GM12878 (cell line): Measurements from ENCODE around the gene MAP1A. TPM values are rescaled to one million over a fixed set of nuclear protein-coding genes. Genes with fewer than 3 reads are reported as not detected.

ENCODE experiments used
- ATAC-seq: fragments of 200-7000 bp; cut with Tn5 transposase; 3 replicates; pipeline ENCODE4 v1.9.1; 2020; ENCODE audit warnings: mild to moderate bottlenecking, moderate library complexity
- BruUV-seq: library from RNA; stranded (reverse); fragments of 400-500 nt; replicated peaks from 2 replicates; lab custom pipeline; 2021; lab: Mats Ljungman, UMichigan
- CTCF ChIA-PET: fragments of 300-600 bp; sonication (Branson Sonifier 250); formaldehyde crosslinking; extraction: SDS; loops from one replicate; lab custom pipeline; 2021; ENCODE audit warnings: inconsistent platforms; lab: Yijun Ruan, JAX
- POLR2A ChIA-PET: fragments of 350-600 bp; formaldehyde crosslinking; extraction: SDS; loops from one replicate; lab custom pipeline; 2021; ENCODE audit warnings: inconsistent platforms; lab: Charles Lee
- RAD21 ChIA-PET: fragments of 300-600 bp; sonication (Branson Sonifier 250); formaldehyde crosslinking; loops from one replicate; lab custom pipeline; 2023; ENCODE audit warnings: antibody characterized with exemption; ENCODE audit not compliant: unreplicated experiment; lab: Charles Lee
- SMC1A ChIA-PET: fragments of 300-600 bp; sonication (Branson Sonifier 250); formaldehyde crosslinking; loops from one replicate; lab custom pipeline; 2023; ENCODE audit not compliant: unreplicated experiment, uncharacterized antibody; lab: Charles Lee
- DNase-seq: peaks from one replicate; pipeline ENCODE4 v3.0.0-alpha.2; 2011; ENCODE audit warnings: low read depth, low spot score
- FAIRE-seq: peaks from 3 replicates; lab custom pipeline; 2011; peaks lifted over from hg19 to GRCh38; lab: Jason Lieb, UNC
- H2AFZ ChIP-seq: 2 replicates; pipeline ENCODE4 v1.6.0; 2011; ENCODE audit warnings: low read depth, low read length, control low read depth; ENCODE audit not compliant: control insufficient read depth
- H3K27ac ChIP-seq: 2 replicates; pipeline ENCODE4 v1.5.1; 2011; ENCODE audit warnings: control low read depth; ENCODE audit not compliant: control insufficient read depth, insufficient read depth
- H3K27me3 ChIP-seq, 2 experiments: replicated peaks in 1 of 2; 2 replicates each; pipeline versions ENCODE4 v1.6.0 to v1.6.1; 2011; ENCODE audit warnings: low read length in 1 of 2; ENCODE audit not compliant: control insufficient read depth in 2 of 2, insufficient read depth in 2 of 2
- H3K36me3 ChIP-seq, 2 experiments: 2 replicates each; pipeline ENCODE4 v1.5.1; 2011; ENCODE audit warnings: low read length in 1 of 2; ENCODE audit not compliant: control insufficient read depth in 2 of 2, insufficient read depth in 2 of 2
- H3K4me1 ChIP-seq: 2 replicates; pipeline ENCODE4 v1.6.1; 2011; ENCODE audit warnings: mild to moderate bottlenecking, low read length, moderate library complexity, mixed read lengths; ENCODE audit not compliant: control insufficient read depth, insufficient read depth
- H3K4me2 ChIP-seq: 2 replicates; pipeline ENCODE4 v1.6.0; 2011; ENCODE audit warnings: control low read depth; ENCODE audit not compliant: control insufficient read depth, insufficient read depth
- H3K4me3 ChIP-seq: fragments of 200-600 bp; sonication (generic); 2 replicates; pipeline ENCODE4 v1.5.1; 2016
- H3K79me2 ChIP-seq: 2 replicates; pipeline ENCODE4 v1.6.0; 2011; ENCODE audit warnings: low read length; ENCODE audit not compliant: control insufficient read depth, insufficient read depth
- H3K9ac ChIP-seq: 2 replicates; pipeline ENCODE4 v1.8.0; 2011; ENCODE audit warnings: low read length, control low read depth, mixed read lengths; ENCODE audit not compliant: control insufficient read depth, insufficient read depth
- H3K9me3 ChIP-seq: replicated peaks from 3 replicates; pipeline ENCODE4 v1.5.1; 2011; ENCODE audit warnings: mild to moderate bottlenecking, low read length; ENCODE audit not compliant: control insufficient read depth, insufficient read depth
- H4K20me1 ChIP-seq: 2 replicates; pipeline ENCODE4 v1.6.0; 2011; ENCODE audit not compliant: control insufficient read depth, insufficient read depth
- ASH2L ChIP-seq: fragments of 300-600, 200-600 bp; sonication (generic); IDR thresholded peaks from 2 replicates; pipeline ENCODE4 v1.6.1; 2017; ENCODE audit warnings: low read depth, mild to moderate bottlenecking, borderline replicate concordance
- CBX3 ChIP-seq: fragments of 200-600 bp; sonication (generic); IDR thresholded peaks from 2 replicates; pipeline ENCODE4 v1.6.1; 2016; ENCODE audit warnings: low read depth, borderline replicate concordance
- GABPA ChIP-seq: IDR thresholded peaks from 2 replicates; pipeline ENCODE4 v1.6.1; 2014; ENCODE audit warnings: antibody characterized with exemption, low read depth, mild to moderate bottlenecking, inconsistent platforms
- IKZF2 ChIP-seq, 2 experiments: fragments of 450-650 bp; IDR thresholded peaks; 2 replicates each; pipeline ENCODE4 v1.6.1; 2017; ENCODE audit warnings: mild to moderate bottlenecking in 2 of 2, moderate library complexity in 2 of 2
- MEF2A ChIP-seq: IDR thresholded peaks from 2 replicates; pipeline ENCODE4 v1.6.1; 2011; ENCODE audit warnings: low read depth, mild to moderate bottlenecking, low read length, moderate library complexity; ENCODE audit not compliant: insufficient read depth
- NRF1 ChIP-seq: conservative IDR thresholded peaks from 2 replicates; pipeline ENCODE4 v1.6.1; 2011; ENCODE audit warnings: mild to moderate bottlenecking, low read depth, low read length, improper control_type of control experiment
- TCF3 ChIP-seq: IDR thresholded peaks from 2 replicates; pipeline ENCODE4 v1.6.1; 2012; ENCODE audit warnings: low read depth, mild to moderate bottlenecking, low read length, borderline replicate concordance; ENCODE audit not compliant: insufficient read depth
- ZNF274 ChIP-seq: IDR thresholded peaks from one replicate; pipeline ENCODE4 v1.8.0; 2011; ENCODE audit not compliant: insufficient read length, insufficient read depth
- WGBS: methylation state at CpG from one replicate; pipeline ENCODE4 v1.1.6; 2016; ENCODE audit warnings: low lambda C conversion rate; ENCODE audit not compliant: insufficient replicate concordance, insufficient coverage; ENCODE audit errors: missing lambda C conversion rate; 5-methylcytosine and 5-hydroxymethylcytosine counted together
- in situ Hi-C: fragments of 300-500 bp; cut with MboI; formaldehyde crosslinking; loops from 9 replicates; pipeline ENCODE4 v1.14.3; 2018; ENCODE audit warnings: mixed read lengths
- intact Hi-C: fragments of 100-400 bp; cut with micrococcal nuclease; formaldehyde crosslinking; loops from one replicate; pipeline ENCODE4 v1.14.2; 2022; ENCODE audit not compliant: unreplicated experiment
- polyA plus RNA-seq, 11 experiments: library from polyadenylated mRNA; depleted of rRNA in 4 of 11; unstranded in 6 of 11; stranded (reverse) in 5 of 11; fragments of >200 nt; fragmentation: Nextera tagmentation in 4 of 11; fragmentation: Illumina TruSeq in 1 of 11; extraction: Ambion mirVana in 4 of 11; extraction: Trizol in 1 of 11; gene quantifications; 1 replicate in 1 of 11; 2 replicates in 10 of 11; pipeline versions ENCODE4 v1.2.1 to v1.2.3, GENCODE V29; 2011 to 2016; ENCODE audit warnings: inconsistent platforms in 2 of 11, missing spikeins in 2 of 11, low read depth in 1 of 11
- total RNA-seq, 4 experiments: library from RNA; depleted of rRNA in 3 of 4; stranded (reverse); fragments of >200 nt in 3 of 4; fragmentation: Illumina TruSeq in 1 of 4; extraction: Trizol in 1 of 4; gene quantifications; 2 replicates each; pipeline versions ENCODE4 v1.2.1 to v1.2.3, GENCODE V29; 2013 to 2021
- TF ChIP-seq, protein P1 (sequence below): fragments of 150-350 bp; IDR thresholded peaks from 2 replicates; pipeline ENCODE4 v1.6.1; 2014; ENCODE audit warnings: mild to moderate bottlenecking, low read depth, low read length
- TF ChIP-seq, protein P2 (sequence below): fragments of 450-650 bp; IDR thresholded peaks from 2 replicates; pipeline ENCODE4 v1.6.1; 2017; ENCODE audit warnings: mild to moderate bottlenecking
- TF ChIP-seq, protein P3 (sequence below): fragments of 450-650 bp; IDR thresholded peaks from 2 replicates; pipeline ENCODE4 v1.6.1; 2017; ENCODE audit warnings: mild to moderate bottlenecking, low read depth, inconsistent platforms; ENCODE audit not compliant: poor library complexity, severe bottlenecking

The MAP1A gene
- total and polyA plus RNA-seq, 10 of the 15 experiments (the other 5 are each of a cell fraction or from before 2014, with no cell fraction given): under 0.01 to 0.10 (median 0.05) TPM

DNA sequence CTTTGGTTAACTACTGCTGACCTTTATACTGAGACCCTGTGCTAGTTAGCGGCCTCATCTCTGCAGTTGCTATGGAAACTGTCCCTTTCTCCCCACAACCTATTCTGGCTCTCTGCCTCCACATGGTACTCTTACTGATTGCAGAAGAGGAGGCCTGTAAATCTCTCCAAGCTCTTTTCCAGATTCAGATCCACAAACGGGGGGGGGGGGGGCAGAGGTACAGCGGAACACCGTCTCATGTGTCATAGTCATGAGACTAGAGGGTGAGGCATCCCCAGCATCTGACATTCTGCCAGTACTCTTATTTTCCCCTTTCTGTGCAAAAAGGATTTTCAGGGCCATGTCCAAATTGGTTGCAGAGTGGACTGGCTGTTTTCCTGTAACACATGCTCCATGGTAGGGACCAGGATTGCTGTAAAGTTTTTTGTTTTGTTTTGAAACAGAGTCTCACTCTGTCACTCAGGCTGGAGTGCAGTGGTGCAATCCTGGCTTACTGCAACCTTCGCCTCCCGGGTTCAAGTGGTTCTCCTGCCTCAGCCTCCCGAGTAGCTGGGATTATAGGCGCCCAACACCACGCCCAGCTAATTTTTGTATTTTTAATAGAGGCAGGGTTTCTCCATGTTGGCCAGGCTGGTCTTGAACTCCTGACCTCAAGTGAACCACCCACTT is 8.3 kb upstream of the MAP1A start:
- intact Hi-C loops: no loop called here

More for the DNA sequence above, 8.3 kb upstream of the MAP1A start:
- Histone ChIP-seq H3K27ac (no peak overlapping the region), H3K4me2 (no peak overlapping the region), H3K9me3 (no peaks in the 10 kb centered on the region), H3K4me3 (no peak overlapping the region), H3K27me3 (peaks cover 0 to 3% of the 10 kb centered on the region in 2 experiments; a peak in 2 of 4 replicates), H3K9ac (no peak overlapping the region)
- POLR2A ChIA-PET: no interaction called here
- RAD21 ChIA-PET: no interaction called here
- CTCF ChIA-PET: interaction anchor here (0.6 to 1.5 kb wide), 2 partner anchors 68 to 657 kb away, joined by 3 to 4 read pairs; no protein-coding TSS in a partner anchor
- SMC1A ChIA-PET: no interaction called here
- ATAC-seq: no peak
- in situ Hi-C loops: no loop called here
- no TSS peak for BruUV-seq
- TF ChIP-seq, protein P1, sequence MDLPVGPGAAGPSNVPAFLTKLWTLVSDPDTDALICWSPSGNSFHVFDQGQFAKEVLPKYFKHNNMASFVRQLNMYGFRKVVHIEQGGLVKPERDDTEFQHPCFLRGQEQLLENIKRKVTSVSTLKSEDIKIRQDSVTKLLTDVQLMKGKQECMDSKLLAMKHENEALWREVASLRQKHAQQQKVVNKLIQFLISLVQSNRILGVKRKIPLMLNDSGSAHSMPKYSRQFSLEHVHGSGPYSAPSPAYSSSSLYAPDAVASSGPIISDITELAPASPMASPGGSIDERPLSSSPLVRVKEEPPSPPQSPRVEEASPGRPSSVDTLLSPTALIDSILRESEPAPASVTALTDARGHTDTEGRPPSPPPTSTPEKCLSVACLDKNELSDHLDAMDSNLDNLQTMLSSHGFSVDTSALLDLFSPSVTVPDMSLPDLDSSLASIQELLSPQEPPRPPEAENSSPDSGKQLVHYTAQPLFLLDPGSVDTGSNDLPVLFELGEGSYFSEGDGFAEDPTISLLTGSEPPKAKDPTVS: no peak
- TF ChIP-seq TCF3 (no peak), CBX3 (no peak), GABPA (no peak), ASH2L (no peak), MEF2A (no peak), NRF1 (no peak), IKZF2 (IDR thresholded peaks at IDR 0.05) (no peak), ZNF274 (no peak)
- TF ChIP-seq, protein P2, sequence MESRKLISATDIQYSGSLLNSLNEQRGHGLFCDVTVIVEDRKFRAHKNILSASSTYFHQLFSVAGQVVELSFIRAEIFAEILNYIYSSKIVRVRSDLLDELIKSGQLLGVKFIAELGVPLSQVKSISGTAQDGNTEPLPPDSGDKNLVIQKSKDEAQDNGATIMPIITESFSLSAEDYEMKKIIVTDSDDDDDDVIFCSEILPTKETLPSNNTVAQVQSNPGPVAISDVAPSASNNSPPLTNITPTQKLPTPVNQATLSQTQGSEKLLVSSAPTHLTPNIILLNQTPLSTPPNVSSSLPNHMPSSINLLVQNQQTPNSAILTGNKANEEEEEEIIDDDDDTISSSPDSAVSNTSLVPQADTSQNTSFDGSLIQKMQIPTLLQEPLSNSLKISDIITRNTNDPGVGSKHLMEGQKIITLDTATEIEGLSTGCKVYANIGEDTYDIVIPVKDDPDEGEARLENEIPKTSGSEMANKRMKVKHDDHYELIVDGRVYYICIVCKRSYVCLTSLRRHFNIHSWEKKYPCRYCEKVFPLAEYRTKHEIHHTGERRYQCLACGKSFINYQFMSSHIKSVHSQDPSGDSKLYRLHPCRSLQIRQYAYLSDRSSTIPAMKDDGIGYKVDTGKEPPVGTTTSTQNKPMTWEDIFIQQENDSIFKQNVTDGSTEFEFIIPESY: no peak
- TF ChIP-seq, protein P3, sequence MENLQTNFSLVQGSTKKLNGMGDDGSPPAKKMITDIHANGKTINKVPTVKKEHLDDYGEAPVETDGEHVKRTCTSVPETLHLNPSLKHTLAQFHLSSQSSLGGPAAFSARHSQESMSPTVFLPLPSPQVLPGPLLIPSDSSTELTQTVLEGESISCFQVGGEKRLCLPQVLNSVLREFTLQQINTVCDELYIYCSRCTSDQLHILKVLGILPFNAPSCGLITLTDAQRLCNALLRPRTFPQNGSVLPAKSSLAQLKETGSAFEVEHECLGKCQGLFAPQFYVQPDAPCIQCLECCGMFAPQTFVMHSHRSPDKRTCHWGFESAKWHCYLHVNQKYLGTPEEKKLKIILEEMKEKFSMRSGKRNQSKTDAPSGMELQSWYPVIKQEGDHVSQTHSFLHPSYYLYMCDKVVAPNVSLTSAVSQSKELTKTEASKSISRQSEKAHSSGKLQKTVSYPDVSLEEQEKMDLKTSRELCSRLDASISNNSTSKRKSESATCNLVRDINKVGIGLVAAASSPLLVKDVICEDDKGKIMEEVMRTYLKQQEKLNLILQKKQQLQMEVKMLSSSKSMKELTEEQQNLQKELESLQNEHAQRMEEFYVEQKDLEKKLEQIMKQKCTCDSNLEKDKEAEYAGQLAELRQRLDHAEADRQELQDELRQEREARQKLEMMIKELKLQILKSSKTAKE: no peak
- TF ChIP-seq, all 136 proteins: peak for 0
- Histone ChIP-seq H3K4me1 (peaks cover 6% of the 10 kb centered on the region), H2AFZ (no peak overlapping the region), H3K36me3 (no peaks in the 10 kb centered on the region), H3K79me2 (no peaks in the 10 kb centered on the region), H4K20me1 (no peaks in the 10 kb centered on the region)
- 83% methylated on average over 9 of the region's 9 CpGs for WGBS
- FAIRE-seq: no peak
- DNase-seq: no peak
